Prostate gland (tissue), 2 donors: Measurements from ENCODE around the gene SLC6A3.
"Not testable (repeated sequence)": the region's sequence is repeated elsewhere in the genome, so short reads cannot be mapped to it uniquely, and the experiment has no call there.

Source experiments
- CTCF ChIP-seq, 4 experiments: fragments of 200-600 bp in 2 of 4; fragments of 450-650 bp in 2 of 4; sonication (generic) in 2 of 4; IDR thresholded peaks; 1 replicate in 3 of 4; 2 replicates in 1 of 4; pipeline ENCODE4 v1.5.1; 2016 to 2019; ENCODE audit warnings: antibody characterized with exemption in 4 of 4, mild to moderate bottlenecking in 2 of 4, moderate library complexity in 2 of 4
- POLR2A ChIP-seq: fragments of 450-650 bp; IDR thresholded peaks from one replicate; pipeline ENCODE4 v1.6.1; 2016; ENCODE audit warnings: antibody characterized with exemption, mild to moderate bottlenecking
- POLR2AphosphoS5 ChIP-seq: sonication (generic); formaldehyde crosslinking; IDR thresholded peaks from one replicate; pipeline ENCODE4 v1.6.1; 2017; ENCODE audit warnings: antibody characterized with exemption

- TF ChIP-seq CTCF (IDR thresholded peaks at IDR 0.05); POLR2AphosphoS5; POLR2A: not testable (repeated sequence)
Measured at GRCh38 chr5:1422522-1422921, 22.7 kb downstream of the SLC6A3 start.
